Measurements from ENCODE around the gene ITM2C.

DNA sequence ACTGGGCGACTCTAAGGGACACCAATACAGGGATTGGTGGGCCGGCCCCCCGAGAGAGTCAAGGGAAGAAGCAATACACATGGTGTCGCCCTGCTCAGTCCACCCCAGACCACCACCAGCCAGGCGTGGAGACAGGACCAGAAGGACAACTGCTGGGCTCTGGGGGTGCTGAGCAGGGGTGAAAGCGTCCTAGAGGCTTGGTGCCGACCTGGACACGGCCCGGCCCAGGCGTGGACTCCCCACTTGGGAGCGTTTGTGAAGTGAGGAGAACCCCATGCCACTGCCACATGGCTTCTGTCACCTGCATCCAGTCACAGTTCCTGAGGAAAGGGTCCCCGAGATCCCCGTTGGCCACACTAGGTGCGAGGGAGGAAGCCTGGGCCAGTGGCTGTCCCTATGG is 35.4 kb upstream of the ITM2C start:
- TF ChIP-seq, protein P1, sequence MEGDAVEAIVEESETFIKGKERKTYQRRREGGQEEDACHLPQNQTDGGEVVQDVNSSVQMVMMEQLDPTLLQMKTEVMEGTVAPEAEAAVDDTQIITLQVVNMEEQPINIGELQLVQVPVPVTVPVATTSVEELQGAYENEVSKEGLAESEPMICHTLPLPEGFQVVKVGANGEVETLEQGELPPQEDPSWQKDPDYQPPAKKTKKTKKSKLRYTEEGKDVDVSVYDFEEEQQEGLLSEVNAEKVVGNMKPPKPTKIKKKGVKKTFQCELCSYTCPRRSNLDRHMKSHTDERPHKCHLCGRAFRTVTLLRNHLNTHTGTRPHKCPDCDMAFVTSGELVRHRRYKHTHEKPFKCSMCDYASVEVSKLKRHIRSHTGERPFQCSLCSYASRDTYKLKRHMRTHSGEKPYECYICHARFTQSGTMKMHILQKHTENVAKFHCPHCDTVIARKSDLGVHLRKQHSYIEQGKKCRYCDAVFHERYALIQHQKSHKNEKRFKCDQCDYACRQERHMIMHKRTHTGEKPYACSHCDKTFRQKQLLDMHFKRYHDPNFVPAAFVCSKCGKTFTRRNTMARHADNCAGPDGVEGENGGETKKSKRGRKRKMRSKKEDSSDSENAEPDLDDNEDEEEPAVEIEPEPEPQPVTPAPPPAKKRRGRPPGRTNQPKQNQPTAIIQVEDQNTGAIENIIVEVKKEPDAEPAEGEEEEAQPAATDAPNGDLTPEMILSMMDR (conservative IDR thresholded peaks at IDR 0.05; ENCODE audit: low read depth in 2 of 2): no peak
- TF ChIP-seq POLR2AphosphoS5 (IDR thresholded peaks at IDR 0.05; ENCODE audit: low read depth) (no peak), EZH2 (IDR thresholded peaks at IDR 0.05; ENCODE audit: low read depth, unreplicated experiment) (no peak), STAT1 (IDR thresholded peaks at IDR 0.05; ENCODE audit: unreplicated experiment) (no peak)
- TF ChIP-seq, protein P2, sequence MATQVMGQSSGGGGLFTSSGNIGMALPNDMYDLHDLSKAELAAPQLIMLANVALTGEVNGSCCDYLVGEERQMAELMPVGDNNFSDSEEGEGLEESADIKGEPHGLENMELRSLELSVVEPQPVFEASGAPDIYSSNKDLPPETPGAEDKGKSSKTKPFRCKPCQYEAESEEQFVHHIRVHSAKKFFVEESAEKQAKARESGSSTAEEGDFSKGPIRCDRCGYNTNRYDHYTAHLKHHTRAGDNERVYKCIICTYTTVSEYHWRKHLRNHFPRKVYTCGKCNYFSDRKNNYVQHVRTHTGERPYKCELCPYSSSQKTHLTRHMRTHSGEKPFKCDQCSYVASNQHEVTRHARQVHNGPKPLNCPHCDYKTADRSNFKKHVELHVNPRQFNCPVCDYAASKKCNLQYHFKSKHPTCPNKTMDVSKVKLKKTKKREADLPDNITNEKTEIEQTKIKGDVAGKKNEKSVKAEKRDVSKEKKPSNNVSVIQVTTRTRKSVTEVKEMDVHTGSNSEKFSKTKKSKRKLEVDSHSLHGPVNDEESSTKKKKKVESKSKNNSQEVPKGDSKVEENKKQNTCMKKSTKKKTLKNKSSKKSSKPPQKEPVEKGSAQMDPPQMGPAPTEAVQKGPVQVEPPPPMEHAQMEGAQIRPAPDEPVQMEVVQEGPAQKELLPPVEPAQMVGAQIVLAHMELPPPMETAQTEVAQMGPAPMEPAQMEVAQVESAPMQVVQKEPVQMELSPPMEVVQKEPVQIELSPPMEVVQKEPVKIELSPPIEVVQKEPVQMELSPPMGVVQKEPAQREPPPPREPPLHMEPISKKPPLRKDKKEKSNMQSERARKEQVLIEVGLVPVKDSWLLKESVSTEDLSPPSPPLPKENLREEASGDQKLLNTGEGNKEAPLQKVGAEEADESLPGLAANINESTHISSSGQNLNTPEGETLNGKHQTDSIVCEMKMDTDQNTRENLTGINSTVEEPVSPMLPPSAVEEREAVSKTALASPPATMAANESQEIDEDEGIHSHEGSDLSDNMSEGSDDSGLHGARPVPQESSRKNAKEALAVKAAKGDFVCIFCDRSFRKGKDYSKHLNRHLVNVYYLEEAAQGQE (IDR thresholded peaks at IDR 0.05; ENCODE audit: unreplicated experiment): no peak
